ENCODE data around the gene PDE6G.
"Not testable (repeated sequence)": the region's sequence is repeated elsewhere in the genome, so short reads cannot be mapped to it uniquely, and the experiment has no call there.

PDE6G gene

DNA sequence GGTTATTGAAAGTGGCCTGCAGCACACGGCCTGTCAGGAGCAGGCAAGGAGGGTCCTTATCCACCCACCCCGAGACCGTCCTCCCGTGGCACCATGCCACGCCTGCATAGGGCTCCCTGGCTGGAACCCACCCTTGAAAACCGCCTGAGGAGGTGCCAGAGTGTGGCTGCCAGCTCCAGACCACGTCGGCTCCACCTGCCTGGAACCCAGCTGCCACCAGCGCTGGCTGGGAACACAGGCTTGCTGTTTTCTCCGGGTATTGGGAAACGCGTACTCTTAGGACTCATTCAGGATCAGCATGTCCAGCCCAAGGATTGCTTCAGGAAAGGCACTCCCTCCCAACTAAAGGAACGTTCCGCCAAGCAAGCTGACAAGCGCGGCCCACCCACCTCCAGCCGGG lies 20.6 kb upstream of the PDE6G start:
- DNase-seq (ENCODE audit: low read depth in 1 of 2, low spot score in 1 of 2), result no peak
- Histone ChIP-seq H3K27me3 (ENCODE audit: insufficient read depth, poor library complexity, severe bottlenecking) (no peaks in the 10 kb centered on the region), H3K4me3 (replicated peaks; ENCODE audit: insufficient read depth, low read length) (no peak overlapping the region), H3K27ac (replicated peaks) (no peak overlapping the region)
- TF ChIP-seq SPI1 (IDR thresholded peaks at IDR 0.05; ENCODE audit: borderline replicate concordance, low read depth) (no peak), POLR2AphosphoS5 (IDR thresholded peaks at IDR 0.05; ENCODE audit: low read depth) (0 out of 2 replicates have a peak, but pooled peaks have one; percentile 9), CTCF (IDR thresholded peaks at IDR 0.05; ENCODE audit: insufficient read depth, low read length) (no peak), GABPA (IDR thresholded peaks at IDR 0.05; ENCODE audit: low read depth) (no peak)

DNA sequence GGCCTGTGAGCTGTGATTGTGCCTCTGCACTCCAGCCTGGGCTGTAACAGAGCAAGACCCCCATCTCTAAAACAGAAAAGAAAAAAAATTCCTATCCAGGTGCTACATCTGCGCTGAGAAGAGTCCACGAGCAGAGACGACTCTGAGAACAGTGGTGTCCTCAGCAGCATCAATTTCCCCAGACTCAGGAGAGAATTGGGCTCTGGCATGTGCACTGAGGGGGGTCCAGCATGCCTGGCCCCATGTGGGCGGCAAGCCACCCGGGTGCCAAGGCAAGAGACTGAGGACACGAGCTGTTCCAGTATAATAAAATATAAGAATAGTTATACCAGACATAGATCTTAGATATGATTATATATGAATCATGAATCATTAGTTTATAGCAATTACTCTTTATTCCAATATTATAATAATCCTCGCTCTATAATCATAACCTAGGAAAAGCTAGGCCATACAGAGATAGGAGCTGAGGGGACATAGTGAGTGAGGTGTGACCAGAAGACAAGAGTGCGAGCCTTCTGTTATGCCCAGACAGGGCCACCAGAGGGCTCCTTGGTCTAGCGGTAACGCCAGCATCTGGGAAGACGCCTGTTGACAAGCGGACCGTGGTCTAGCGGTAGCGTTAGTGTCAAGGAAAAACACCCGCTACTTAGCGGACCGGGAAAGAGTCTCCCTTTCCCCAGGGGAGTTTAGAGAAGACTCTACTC lies 19.3 kb upstream of the PDE6G start:
- DNase-seq (ENCODE audit: low read depth in 1 of 2, low spot score in 1 of 2), result peak in 1 of 2 experiments; percentile 62

DNA sequence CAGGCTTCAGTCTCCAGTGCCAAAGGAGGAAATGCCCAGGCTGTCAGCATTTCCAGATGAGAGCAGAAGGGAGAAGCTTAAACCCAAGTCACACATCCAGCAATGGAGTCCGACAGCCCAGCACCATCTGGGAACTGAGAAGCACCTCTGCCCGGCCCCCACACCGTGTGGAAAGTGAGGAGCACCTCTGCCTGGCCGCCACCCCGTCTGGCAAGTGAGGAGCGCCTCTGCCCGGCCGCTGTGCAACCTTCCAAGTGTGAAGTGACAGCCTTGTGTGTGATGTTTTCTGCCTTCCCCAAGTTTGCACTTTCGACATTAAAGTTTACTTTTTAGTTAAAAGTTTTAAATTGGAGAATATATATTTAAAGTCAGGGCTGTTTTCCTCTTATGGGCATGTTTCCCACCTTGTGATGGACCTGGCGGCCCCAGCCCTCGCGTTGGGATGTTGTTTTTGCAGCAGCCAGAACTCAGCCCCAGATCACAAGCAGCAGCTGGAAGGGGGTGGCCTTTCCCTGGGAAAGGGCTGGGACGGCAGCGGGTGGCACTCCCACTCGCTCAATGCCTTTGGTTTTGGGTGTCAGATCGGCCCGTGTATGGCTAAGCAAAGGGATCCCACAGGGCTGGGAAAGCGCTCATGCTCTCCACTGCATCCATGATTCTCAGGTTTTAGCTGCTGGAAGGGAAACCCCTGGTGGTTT lies 17.4 kb upstream of the PDE6G start:
- Histone ChIP-seq H3K27ac (replicated peaks) (no peak overlapping the region), H3K27me3 (ENCODE audit: insufficient read depth, poor library complexity, severe bottlenecking) (no peaks in the 10 kb centered on the region), H3K4me3 (replicated peaks; ENCODE audit: insufficient read depth, low read length) (no peak overlapping the region)
- TF ChIP-seq POLR2AphosphoS5 (IDR thresholded peaks at IDR 0.05; ENCODE audit: low read depth) (peak; percentile 54; the same call in 1 of the 2 replicates), CTCF (IDR thresholded peaks at IDR 0.05; ENCODE audit: insufficient read depth, low read length) (no peak)
- DNase-seq (ENCODE audit: low read depth in 1 of 2, low spot score in 1 of 2), result no peak

More for the DNA sequence above, 19.3 kb upstream of the PDE6G start:
- peak; percentile 28 for TF ChIP-seq CTCF (IDR thresholded peaks at IDR 0.05; ENCODE audit: insufficient read depth, low read length)
- H3K27me3 ChIP-seq (ENCODE audit: insufficient read depth, poor library complexity, severe bottlenecking); H3K27ac ChIP-seq (replicated peaks); H3K4me3 ChIP-seq (replicated peaks; ENCODE audit: insufficient read depth, low read length): not testable (repeated sequence)

DNA sequence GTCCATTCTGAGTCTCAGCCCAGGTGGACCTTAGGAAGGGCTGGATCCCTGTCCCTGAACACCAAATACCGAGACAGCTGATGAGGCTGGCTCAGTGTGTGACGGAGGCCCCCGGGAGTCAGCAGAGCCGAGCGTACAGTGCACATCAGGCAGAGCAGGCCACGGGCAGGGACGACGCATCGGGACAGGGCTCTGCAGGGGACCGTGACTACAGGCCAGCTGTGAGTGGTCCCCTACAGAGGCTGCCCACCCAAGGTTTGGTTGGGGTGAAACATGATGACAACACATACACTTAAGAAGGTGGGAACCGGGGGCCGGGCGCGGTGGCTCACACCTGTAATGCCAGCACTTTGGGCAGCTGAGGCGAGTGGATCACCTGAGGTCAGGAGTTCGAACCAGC lies 16.6 kb upstream of the PDE6G start:
- H3K27ac ChIP-seq (replicated peaks), result no peak overlapping the region
- DNase-seq (ENCODE audit: low read depth in 1 of 2, low spot score in 1 of 2), result no peak
- no peak overlapping the region for H3K4me3 ChIP-seq (replicated peaks; ENCODE audit: insufficient read depth, low read length)
- TF ChIP-seq CTCF (IDR thresholded peaks at IDR 0.05; ENCODE audit: insufficient read depth, low read length), result no peak
- no peak for TF ChIP-seq POLR2AphosphoS5 (IDR thresholded peaks at IDR 0.05; ENCODE audit: low read depth)
- no peak for TF ChIP-seq GABPA (IDR thresholded peaks at IDR 0.05; ENCODE audit: low read depth)
- no peak for TF ChIP-seq SPI1 (IDR thresholded peaks at IDR 0.05; ENCODE audit: borderline replicate concordance, low read depth)
- TF ChIP-seq, protein P1, sequence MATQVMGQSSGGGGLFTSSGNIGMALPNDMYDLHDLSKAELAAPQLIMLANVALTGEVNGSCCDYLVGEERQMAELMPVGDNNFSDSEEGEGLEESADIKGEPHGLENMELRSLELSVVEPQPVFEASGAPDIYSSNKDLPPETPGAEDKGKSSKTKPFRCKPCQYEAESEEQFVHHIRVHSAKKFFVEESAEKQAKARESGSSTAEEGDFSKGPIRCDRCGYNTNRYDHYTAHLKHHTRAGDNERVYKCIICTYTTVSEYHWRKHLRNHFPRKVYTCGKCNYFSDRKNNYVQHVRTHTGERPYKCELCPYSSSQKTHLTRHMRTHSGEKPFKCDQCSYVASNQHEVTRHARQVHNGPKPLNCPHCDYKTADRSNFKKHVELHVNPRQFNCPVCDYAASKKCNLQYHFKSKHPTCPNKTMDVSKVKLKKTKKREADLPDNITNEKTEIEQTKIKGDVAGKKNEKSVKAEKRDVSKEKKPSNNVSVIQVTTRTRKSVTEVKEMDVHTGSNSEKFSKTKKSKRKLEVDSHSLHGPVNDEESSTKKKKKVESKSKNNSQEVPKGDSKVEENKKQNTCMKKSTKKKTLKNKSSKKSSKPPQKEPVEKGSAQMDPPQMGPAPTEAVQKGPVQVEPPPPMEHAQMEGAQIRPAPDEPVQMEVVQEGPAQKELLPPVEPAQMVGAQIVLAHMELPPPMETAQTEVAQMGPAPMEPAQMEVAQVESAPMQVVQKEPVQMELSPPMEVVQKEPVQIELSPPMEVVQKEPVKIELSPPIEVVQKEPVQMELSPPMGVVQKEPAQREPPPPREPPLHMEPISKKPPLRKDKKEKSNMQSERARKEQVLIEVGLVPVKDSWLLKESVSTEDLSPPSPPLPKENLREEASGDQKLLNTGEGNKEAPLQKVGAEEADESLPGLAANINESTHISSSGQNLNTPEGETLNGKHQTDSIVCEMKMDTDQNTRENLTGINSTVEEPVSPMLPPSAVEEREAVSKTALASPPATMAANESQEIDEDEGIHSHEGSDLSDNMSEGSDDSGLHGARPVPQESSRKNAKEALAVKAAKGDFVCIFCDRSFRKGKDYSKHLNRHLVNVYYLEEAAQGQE (IDR thresholded peaks at IDR 0.05; ENCODE audit: insufficient replicate concordance, low read depth), result no peak
- no peaks in the 10 kb centered on the region for H3K27me3 ChIP-seq (ENCODE audit: insufficient read depth, poor library complexity, severe bottlenecking)

Data from HL-60 (cell line).